ENCODE results near the gene EXOSC6.
"Not testable (repeated sequence)": the region's sequence is repeated elsewhere in the genome, so short reads cannot be mapped to it uniquely, and the experiment has no call there.

The EXOSC6 gene

DNA sequence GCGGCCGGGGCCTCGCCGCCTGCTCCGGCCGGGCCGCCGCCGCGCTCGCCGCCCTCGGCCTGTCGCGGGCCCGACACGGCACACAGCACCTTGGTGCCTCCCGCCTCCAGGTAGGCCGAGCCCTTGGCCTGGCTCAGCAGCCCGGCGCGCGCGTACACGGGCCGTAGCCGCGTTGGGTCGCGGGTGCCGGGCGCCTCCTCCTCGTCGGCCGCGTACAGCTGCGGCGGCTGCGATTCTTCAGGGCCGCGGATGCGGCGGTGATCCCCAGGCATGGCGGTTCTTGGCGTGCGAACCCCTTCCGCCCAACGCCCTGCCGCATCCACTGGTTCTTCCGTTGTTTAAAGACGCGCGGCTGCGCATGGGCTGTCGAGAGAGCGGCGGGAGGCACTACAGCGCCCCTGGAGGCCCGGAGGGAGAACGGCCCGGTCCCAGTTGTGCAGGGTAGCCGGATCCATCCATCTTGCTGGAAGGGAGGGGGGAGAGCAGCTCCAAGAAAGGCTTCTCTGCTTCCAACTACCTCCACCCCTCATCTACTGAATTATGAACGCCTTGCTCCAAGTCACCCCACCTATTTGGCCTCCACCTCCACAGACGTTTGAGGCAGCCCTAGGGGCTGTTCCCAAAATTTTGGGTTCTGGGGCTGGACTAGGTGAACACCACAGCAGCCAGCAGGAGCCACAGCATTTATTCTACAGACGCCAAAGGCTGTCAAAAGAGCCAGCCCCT lies at the start of gene EXOSC6:
EXOSC6 (minus strand) TSS at position 312 of the 726 bp plus-strand sequence; CDS start at position 272, 40 bp downstream.
- POLR2A ChIA-PET: interaction anchor here (1.1 to 1.3 kb wide), 2 partner anchors 8 to 37 kb away, joined by 3 to 5 read pairs; partner anchors contain the start of gene AARS1
- TF ChIP-seq, protein P1, sequence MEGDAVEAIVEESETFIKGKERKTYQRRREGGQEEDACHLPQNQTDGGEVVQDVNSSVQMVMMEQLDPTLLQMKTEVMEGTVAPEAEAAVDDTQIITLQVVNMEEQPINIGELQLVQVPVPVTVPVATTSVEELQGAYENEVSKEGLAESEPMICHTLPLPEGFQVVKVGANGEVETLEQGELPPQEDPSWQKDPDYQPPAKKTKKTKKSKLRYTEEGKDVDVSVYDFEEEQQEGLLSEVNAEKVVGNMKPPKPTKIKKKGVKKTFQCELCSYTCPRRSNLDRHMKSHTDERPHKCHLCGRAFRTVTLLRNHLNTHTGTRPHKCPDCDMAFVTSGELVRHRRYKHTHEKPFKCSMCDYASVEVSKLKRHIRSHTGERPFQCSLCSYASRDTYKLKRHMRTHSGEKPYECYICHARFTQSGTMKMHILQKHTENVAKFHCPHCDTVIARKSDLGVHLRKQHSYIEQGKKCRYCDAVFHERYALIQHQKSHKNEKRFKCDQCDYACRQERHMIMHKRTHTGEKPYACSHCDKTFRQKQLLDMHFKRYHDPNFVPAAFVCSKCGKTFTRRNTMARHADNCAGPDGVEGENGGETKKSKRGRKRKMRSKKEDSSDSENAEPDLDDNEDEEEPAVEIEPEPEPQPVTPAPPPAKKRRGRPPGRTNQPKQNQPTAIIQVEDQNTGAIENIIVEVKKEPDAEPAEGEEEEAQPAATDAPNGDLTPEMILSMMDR (IDR thresholded peaks at IDR 0.05; ENCODE audit: control extremely low read depth, extremely low read depth, low read depth, missing control alignments): peak; percentile 96
- CTCF ChIA-PET: interaction anchor here (0.8 to 5.8 kb wide), 18 partner anchors 11 to 429 kb away, joined by 3 to 38 read pairs (median 3); partner anchors contain the start of genes AARS1, COG4, DDX19B and SF3B3
- peak; percentile 96 for DNase-seq (ENCODE audit: extremely low spot score)

DNA sequence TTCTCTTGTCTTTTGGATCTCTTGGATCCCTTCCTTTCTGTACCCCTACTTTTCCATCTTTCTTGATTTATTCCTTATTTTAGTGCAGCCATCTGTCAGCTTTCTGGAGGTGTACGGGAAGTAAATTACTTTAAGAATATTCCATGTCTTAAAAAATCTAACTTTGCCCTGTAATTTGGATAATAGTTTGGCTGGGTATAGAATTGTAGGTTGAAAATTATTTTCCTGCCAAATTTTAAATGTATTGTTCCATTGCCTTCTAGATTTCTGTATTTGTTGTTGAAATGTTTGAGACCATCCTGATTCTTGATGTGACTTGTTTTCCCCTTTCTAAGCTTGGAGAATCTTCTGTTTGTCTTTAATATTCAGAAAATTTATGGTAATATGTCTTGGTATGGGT lies 49.4 kb upstream of the EXOSC6 start:
- no peak for DNase-seq (ENCODE audit: extremely low spot score)
- CTCF ChIA-PET: no interaction called here
- POLR2A ChIA-PET: no interaction called here
- TF ChIP-seq, protein P1 (IDR thresholded peaks at IDR 0.05; ENCODE audit: control extremely low read depth, extremely low read depth, low read depth, missing control alignments): no peak

DNA sequence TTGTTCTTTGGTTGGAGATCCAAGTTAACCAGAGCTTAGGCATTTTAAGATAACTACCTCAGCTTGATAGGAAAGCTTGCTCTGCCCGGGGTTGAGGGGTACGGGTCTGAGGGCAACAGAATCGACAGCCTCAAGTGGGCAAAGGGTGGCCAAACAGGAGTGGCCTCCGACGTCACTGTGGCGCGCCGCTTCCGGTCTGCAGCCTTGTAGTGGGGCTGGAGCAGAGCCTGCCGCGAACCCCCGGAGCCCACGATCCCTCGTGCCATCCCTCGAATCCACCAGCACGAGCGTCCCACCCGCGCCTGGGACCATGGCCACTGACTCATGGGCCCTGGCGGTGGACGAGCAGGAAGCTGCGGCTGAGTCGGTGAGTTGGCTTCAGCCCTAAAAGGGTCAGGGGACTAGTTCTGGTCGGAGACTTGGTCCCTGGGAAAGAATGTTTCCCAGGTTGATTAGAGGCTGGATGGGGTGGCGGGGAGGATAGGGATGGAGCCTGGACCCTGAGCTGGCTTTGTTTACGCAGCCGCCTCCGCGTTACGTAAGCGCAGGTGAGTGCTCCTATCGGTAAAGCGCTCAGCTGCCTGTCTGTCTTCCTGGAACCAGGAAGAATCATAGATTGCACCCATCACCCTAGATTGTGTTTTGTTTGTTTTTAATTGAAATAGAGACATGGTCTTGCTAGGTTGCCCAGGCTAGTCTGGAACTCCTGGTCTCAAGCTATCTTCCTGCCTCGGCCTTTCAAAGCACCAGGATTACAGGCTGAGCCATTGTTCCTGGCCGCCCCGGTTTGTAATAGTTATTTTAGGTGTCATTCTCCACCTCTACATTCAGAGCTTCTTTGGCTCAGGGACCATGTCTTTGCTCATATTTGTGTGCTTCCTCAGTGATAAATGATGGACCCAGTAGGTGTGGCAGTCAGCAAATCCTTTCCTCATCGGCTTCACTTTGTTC lies 47.5 kb upstream of the EXOSC6 start, which contains the start of gene DDX19B:
DDX19B (plus strand) TSS at position 199 of the 951 bp plus-strand sequence; CDS start at position 311, 112 bp downstream.
- TF ChIP-seq, protein P1 (IDR thresholded peaks at IDR 0.05; ENCODE audit: control extremely low read depth, extremely low read depth, low read depth, missing control alignments): no peak
- ChIA-PET POLR2A (interaction anchor here (1.0 to 1.3 kb wide), 2 partner anchors 10 to 12 kb away, joined by 3 read pairs; partner anchors contain the start of gene AARS1), CTCF (interaction anchor here (0.9 to 2.7 kb wide), 10 partner anchors 8 to 354 kb away, joined by 3 to 7 read pairs (median 5); partner anchors contain the start of genes DDX19A and EXOSC6)
- DNase-seq (ENCODE audit: extremely low spot score): peak; percentile 81

DNA sequence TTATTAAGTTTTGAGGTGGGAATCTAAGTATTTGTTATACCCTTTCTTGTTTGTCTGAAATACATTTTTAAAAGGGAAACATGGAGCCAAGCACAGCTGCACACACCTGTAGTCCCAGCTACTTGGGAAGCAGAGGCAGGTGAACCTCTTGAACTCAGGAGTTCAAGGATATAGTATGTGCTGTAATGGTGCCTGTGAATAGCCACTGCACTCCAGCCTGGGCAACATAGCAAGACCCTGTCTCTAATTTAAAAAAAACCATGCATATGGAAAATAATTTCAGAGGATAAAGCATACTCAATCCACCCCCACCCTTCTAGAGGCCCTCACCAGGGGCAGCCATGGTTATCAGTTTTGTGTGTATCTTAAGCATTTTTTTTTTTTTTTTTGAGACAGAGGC lies 43.9 kb upstream of the EXOSC6 start:
- no peak for DNase-seq (ENCODE audit: extremely low spot score)
- TF ChIP-seq, protein P1 (IDR thresholded peaks at IDR 0.05; ENCODE audit: control extremely low read depth, extremely low read depth, low read depth, missing control alignments): no peak
- ChIA-PET CTCF (no interaction called here), POLR2A (interaction anchor here (0.5 to 0.6 kb wide), 2 partner anchors 7 to 624 kb away, joined by 3 to 6 read pairs; no protein-coding TSS in a partner anchor)

DNA sequence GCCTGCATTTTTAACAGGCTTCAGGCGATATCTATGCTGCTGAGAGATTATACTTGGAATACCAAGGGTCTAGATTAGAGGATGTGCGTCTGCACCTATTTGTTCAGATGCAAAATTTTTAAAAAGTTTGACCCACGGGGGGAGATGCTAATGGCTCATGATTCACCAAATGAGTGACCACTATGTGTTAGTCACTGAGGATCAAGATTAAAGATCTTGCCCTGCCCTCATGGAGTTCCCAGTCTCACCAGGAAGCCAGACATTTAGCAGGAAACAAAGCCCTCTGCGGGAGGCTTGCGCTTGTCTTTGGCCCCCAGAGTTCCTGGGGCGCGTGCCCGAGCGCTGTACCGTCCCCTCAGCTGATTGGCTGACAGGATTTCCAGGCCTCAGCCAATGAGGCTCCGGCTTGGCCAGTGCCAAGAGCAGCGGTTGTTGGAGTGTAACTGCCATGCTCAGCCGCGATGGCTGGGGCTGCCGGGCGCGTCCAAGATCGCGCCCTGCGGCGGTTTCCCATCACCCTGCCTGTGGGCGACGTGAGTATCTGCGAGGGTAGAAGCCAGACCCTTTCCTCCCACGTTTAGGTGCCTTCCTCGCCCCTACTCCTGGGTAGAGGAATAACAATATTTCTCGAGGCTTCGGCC lies 42.8 kb upstream of the EXOSC6 start:
- TF ChIP-seq, protein P1 (IDR thresholded peaks at IDR 0.05; ENCODE audit: control extremely low read depth, extremely low read depth, low read depth, missing control alignments): no peak
- DNase-seq (ENCODE audit: extremely low spot score): no peak
- ChIA-PET POLR2A (interaction anchor here (0.6 kb wide), 1 partner anchor 86 kb away, joined by 6 read pairs; no protein-coding TSS in a partner anchor), CTCF (no interaction called here)

DNA sequence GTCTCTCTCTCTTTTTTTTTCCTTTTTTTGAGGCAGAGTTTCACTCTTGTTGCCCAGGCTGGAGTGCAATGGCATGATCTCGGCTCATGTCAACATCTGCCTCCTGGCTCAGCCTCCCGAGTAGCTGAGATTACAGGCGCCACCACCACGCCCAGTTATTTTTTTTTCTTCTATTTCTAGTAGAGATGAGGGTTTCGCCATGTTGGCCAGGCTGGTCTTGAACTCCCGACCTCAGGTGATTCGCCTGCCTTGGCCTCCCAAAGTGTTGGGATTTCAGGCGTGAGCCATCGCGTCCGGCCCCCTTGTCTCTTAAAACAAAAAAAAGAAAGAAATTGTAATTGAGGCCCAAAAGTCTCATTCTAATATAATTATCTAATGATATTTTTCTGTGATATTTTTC lies 40.4 kb upstream of the EXOSC6 start:
- CTCF ChIA-PET: interaction anchor here (1.9 kb wide), 1 partner anchor 8 kb away, joined by 5 read pairs; no protein-coding TSS in a partner anchor
- DNase-seq (ENCODE audit: extremely low spot score); POLR2A ChIA-PET: not testable (repeated sequence)
